Smooth muscle cell (in vitro differentiated cells): Measurements from ENCODE around the gene CST5. TPM values are rescaled to one million over a fixed set of nuclear protein-coding genes. Genes with fewer than 3 reads are reported as not detected.
"Not testable (repeated sequence)": the region's sequence is repeated elsewhere in the genome, so short reads cannot be mapped to it uniquely, and the experiment has no call there.

Experiments used
- DNase-seq: peaks from one replicate; lab custom pipeline; 2025; ENCODE audit not compliant: unreplicated experiment; lab: John Stamatoyannopoulos, UW
- H2AFZ ChIP-seq: fragments of 200-600 bp; sonication (generic); 2 replicates; pipeline ENCODE4 v1.6.0; 2016; ENCODE audit warnings: antibody characterized with exemption, low read depth, mild to moderate bottlenecking
- H3F3A ChIP-seq: fragments of 200-600 bp; sonication (generic); 2 replicates; pipeline ENCODE4 v1.6.0; 2017; ENCODE audit warnings: antibody characterized with exemption, low read depth
- H3K27ac ChIP-seq: fragments of 200-600 bp; sonication (generic); 2 replicates; pipeline ENCODE4 v1.5.1; 2016; ENCODE audit warnings: low read depth, mild to moderate bottlenecking
- H3K27me3 ChIP-seq: fragments of 200-600 bp; sonication (generic); 2 replicates; pipeline ENCODE4 v1.6.1; 2016; ENCODE audit warnings: low read depth, mild to moderate bottlenecking
- H3K36me3 ChIP-seq: fragments of 200-600 bp; sonication (generic); 2 replicates; pipeline ENCODE4 v1.5.1; 2016; ENCODE audit warnings: low read depth
- H3K4me1 ChIP-seq: fragments of 200-600 bp; sonication (generic); 2 replicates; pipeline ENCODE4 v1.5.1; 2016; ENCODE audit warnings: low read depth
- H3K4me2 ChIP-seq: fragments of 200-600 bp; sonication (generic); 2 replicates; pipeline ENCODE4 v1.6.0; 2016; ENCODE audit warnings: mild to moderate bottlenecking
- H3K4me3 ChIP-seq: fragments of 200-600 bp; sonication (generic); 2 replicates; pipeline ENCODE4 v1.5.1; 2016; ENCODE audit warnings: mild to moderate bottlenecking
- H3K79me2 ChIP-seq: fragments of 200-600 bp; sonication (generic); 2 replicates; pipeline ENCODE4 v1.6.0; 2016; ENCODE audit warnings: low read depth, mild to moderate bottlenecking
- H3K9ac ChIP-seq: fragments of 200-600 bp; sonication (generic); 2 replicates; pipeline ENCODE4 v1.6.0; 2016; ENCODE audit warnings: low read depth
- H3K9me3 ChIP-seq: fragments of 200-600 bp; sonication (generic); replicated peaks from 2 replicates; pipeline ENCODE4 v1.5.1; 2016; ENCODE audit warnings: low read depth
- H4K20me1 ChIP-seq: fragments of 200-600 bp; sonication (generic); 2 replicates; pipeline ENCODE4 v1.6.0; 2016; ENCODE audit warnings: low read depth
- WGBS: methylation state at CpG from one replicate; pipeline ENCODE4 v1.1.7; 2016; ENCODE audit warnings: low lambda C conversion rate; 5-methylcytosine and 5-hydroxymethylcytosine counted together
- polyA plus RNA-seq: library from polyadenylated mRNA; unstranded; fragments of >200 nt; fragmentation: Nextera tagmentation; extraction: Ambion mirVana; gene quantifications from 2 replicates; pipeline ENCODE4 v1.2.1, GENCODE V29; 2016
- total RNA-seq: library from RNA; depleted of rRNA; stranded (reverse); fragments of >200 nt; gene quantifications from 2 replicates; pipeline ENCODE4 v1.2.3, GENCODE V29; 2014
- TF ChIP-seq, protein P1 (sequence below): fragments of 200-600 bp; sonication (generic); IDR thresholded peaks from 2 replicates; pipeline ENCODE4 v1.5.1; 2017; ENCODE audit warnings: borderline replicate concordance, mild to moderate bottlenecking, antibody characterized with exemption; ENCODE audit not compliant: insufficient read depth, poor library complexity, severe bottlenecking

Gene CST5
- total and polyA plus RNA-seq, 2 experiments from 2014 or later, result not detected

DNA sequence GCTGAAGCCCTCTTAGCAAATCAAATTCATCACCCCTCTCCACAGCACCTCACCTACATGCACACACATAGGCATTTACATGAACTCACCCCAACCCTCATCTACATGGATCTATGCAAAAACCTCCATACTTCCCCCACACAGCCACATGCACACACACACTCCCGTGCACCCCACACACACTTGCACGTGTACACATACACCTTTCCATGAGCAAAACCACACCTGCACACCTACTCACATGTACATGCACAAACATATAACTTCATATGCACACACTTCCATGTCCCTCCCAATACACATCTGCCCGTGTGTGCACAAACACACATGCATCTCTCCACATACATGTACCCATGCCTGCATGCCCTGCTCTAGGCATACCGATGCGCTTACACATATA lies 23.3 kb downstream of the CST5 start:
- H3K4me2 ChIP-seq, result no peak overlapping the region
- no peak overlapping the region for H3K4me3 ChIP-seq
- no peak overlapping the region for H3K27ac ChIP-seq
- no peaks in the 10 kb centered on the region for H3K4me1 ChIP-seq
- no peak overlapping the region for H3K9ac ChIP-seq
- no peaks in the 10 kb centered on the region for H3F3A ChIP-seq
- TF ChIP-seq, protein P1, sequence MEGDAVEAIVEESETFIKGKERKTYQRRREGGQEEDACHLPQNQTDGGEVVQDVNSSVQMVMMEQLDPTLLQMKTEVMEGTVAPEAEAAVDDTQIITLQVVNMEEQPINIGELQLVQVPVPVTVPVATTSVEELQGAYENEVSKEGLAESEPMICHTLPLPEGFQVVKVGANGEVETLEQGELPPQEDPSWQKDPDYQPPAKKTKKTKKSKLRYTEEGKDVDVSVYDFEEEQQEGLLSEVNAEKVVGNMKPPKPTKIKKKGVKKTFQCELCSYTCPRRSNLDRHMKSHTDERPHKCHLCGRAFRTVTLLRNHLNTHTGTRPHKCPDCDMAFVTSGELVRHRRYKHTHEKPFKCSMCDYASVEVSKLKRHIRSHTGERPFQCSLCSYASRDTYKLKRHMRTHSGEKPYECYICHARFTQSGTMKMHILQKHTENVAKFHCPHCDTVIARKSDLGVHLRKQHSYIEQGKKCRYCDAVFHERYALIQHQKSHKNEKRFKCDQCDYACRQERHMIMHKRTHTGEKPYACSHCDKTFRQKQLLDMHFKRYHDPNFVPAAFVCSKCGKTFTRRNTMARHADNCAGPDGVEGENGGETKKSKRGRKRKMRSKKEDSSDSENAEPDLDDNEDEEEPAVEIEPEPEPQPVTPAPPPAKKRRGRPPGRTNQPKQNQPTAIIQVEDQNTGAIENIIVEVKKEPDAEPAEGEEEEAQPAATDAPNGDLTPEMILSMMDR, result no peak
- H3K79me2 ChIP-seq, result no peaks in the 10 kb centered on the region
- H2AFZ ChIP-seq, result no peak overlapping the region
- no peaks in the 10 kb centered on the region for H3K36me3 ChIP-seq
- no peaks in the 10 kb centered on the region for H3K27me3 ChIP-seq
- no peaks in the 10 kb centered on the region for H3K9me3 ChIP-seq
- WGBS, result 95% methylated on average over 5 of the region's 5 CpGs
- no peaks in the 10 kb centered on the region for H4K20me1 ChIP-seq
- no peak for DNase-seq

- Histone ChIP-seq H3K4me2 (no peak overlapping the region), H3K27me3 (no peaks in the 10 kb centered on the region), H3K9me3 (no peaks in the 10 kb centered on the region), H3K36me3 (no peaks in the 10 kb centered on the region), H3K4me3 (no peak overlapping the region), H3F3A (no peaks in the 10 kb centered on the region), H3K79me2 (no peaks in the 10 kb centered on the region), H4K20me1 (no peaks in the 10 kb centered on the region), H2AFZ (no peak overlapping the region), H3K9ac (no peak overlapping the region), H3K4me1 (no peaks in the 10 kb centered on the region), H3K27ac (no peak overlapping the region)
- 88% methylated on average over 2 of the region's 2 CpGs for WGBS
- TF ChIP-seq, protein P1, result no peak
- DNase-seq, result no peak
Measured at GRCh38 chr20:23841693-23842092, 37.9 kb downstream of the CST5 start.

DNA sequence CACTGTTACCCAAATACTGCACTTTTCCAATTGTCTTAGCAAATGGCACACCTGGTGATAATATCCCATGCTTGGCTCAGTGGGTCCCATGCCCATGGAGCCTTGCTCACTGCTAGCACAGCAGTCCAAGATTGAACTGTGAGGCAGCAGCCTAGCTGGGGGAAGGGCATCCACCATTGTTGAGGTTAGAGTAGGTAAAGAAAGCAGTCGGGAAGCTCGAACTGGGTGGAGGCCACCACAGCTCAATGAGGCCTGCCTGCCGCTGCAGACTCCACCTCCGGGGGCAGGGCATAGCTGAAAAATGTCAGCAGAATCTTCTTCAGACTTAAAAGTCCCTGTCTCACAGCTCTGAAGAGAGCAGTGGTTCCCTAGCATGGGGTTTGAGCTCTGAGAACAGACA lies 43.8 kb downstream of the CST5 start:
- no peak for DNase-seq
- TF ChIP-seq, protein P1, result no peak
- WGBS, result 75% methylated on average over 4 of the region's 4 CpGs
- Histone ChIP-seq H3K9ac (no peak overlapping the region), H3K4me2 (no peak overlapping the region), H3K36me3 (no peaks in the 10 kb centered on the region), H3K9me3 (no peaks in the 10 kb centered on the region), H3K79me2 (no peaks in the 10 kb centered on the region), H2AFZ (no peak overlapping the region), H3F3A (peaks cover 5% of the 10 kb centered on the region), H3K4me1 (no peaks in the 10 kb centered on the region), H3K27me3 (no peaks in the 10 kb centered on the region), H4K20me1 (no peaks in the 10 kb centered on the region), H3K27ac (no peak overlapping the region), H3K4me3 (no peak overlapping the region)

- H3K4me3 ChIP-seq, result no peak overlapping the region
- no peaks in the 10 kb centered on the region for H4K20me1 ChIP-seq
- no peaks in the 10 kb centered on the region for H3K4me1 ChIP-seq
- H3K36me3 ChIP-seq, result no peaks in the 10 kb centered on the region
- 54% methylated on average over 3 of the region's 3 CpGs for WGBS
- H3K9me3 ChIP-seq, result no peaks in the 10 kb centered on the region
- no peaks in the 10 kb centered on the region for H3K27me3 ChIP-seq
- H3K79me2 ChIP-seq, result no peaks in the 10 kb centered on the region
- H2AFZ ChIP-seq, result no peak overlapping the region
- no peak for DNase-seq
- TF ChIP-seq, protein P1, result no peak
- no peak overlapping the region for H3K27ac ChIP-seq
- H3K4me2 ChIP-seq, result no peak overlapping the region
- H3K9ac ChIP-seq, result no peak overlapping the region
- peaks cover 5% of the 10 kb centered on the region for H3F3A ChIP-seq
Measured at GRCh38 chr20:23832775-23833513, 46.6 kb downstream of the CST5 start.

GRCh38 chr20:23831961-23832360 lies 47.6 kb downstream of the CST5 start:
- Histone ChIP-seq H3K27ac (peak overlapping the region; percentile 76), H3K9ac (peak overlapping the region; percentile 3), H3K4me2 (peak overlapping the region; percentile 53)
- H3K9me3 ChIP-seq, H3K27me3 ChIP-seq, DNase-seq, H4K20me1 ChIP-seq, H3F3A ChIP-seq, H3K36me3 ChIP-seq, H3K4me3 ChIP-seq, H2AFZ ChIP-seq, H3K4me1 ChIP-seq, H3K79me2 ChIP-seq: not testable (repeated sequence)
- 34% methylated on average over 3 of the region's 3 CpGs for WGBS
